HG03064 (cell line): Measurements from ENCODE around the gene CAMKK1.
A peak's percentile ranks its signal among the peaks of the same experiment; 100 is the strongest.
"Not testable (repeated sequence)": the region's sequence is repeated elsewhere in the genome, so short reads cannot be mapped to it uniquely, and the experiment has no call there.

Source experiments
- ATAC-seq: cut with Tn5 transposase; IDR thresholded peaks from one replicate; pipeline ENCODE4 v1.9.1; 2021; ENCODE audit warnings: low read depth; ENCODE audit not compliant: unreplicated experiment

CAMKK1 gene

DNA sequence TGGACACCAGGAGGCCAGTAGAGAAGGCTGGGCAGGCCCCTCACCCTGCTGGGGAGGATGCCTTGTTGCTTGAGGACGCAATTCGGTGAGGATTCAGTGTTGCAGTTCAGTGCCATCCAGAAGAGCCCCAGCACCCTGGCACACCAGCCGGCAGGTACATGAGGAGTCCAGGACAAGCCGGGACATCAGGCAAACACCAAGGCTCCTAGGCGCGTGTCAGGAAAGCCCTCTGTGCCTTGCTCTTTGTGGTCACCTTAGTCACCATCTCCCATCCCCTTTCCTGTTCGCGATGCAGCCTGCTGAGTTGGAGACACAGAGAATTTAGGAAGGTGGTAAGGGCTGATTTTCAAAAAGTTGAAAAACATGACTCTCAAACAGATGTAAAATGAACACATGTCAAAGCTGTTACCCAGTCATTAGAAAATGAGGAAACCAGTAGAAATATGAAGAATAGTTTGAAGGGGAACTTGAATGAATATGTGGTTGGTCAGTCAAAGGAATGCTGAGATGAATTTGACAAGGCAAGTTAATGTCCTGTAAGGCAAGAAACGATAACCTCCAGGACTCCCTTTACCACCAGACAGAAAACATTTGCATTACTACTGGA is 44.5 kb downstream of the CAMKK1 start:
- ATAC-seq: no peak

DNA sequence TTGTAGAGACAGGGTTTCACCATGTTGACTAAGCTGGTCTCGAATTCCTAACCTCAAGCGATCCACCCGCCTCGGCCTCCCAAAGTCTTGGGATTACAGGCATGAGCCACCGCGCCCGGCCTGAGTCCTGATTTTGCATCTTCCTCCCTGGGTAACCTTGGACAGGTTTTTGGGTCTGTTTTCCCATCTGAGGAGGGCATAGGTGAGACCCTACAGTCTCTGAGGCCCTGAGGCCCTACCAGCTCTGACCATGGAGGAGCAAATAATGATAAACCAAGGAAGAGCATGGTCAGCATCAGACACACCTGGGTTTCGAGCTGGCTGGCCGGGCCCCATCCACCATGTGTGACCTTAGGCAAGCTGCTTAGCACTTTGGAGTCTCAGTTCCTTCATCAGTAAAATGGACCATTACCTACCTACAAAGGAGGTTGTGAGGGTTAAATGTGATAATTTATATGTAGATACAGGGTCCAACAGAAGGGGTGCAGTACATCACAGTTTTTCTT is 45.6 kb downstream of the CAMKK1 start:
- ATAC-seq: no peak

DNA sequence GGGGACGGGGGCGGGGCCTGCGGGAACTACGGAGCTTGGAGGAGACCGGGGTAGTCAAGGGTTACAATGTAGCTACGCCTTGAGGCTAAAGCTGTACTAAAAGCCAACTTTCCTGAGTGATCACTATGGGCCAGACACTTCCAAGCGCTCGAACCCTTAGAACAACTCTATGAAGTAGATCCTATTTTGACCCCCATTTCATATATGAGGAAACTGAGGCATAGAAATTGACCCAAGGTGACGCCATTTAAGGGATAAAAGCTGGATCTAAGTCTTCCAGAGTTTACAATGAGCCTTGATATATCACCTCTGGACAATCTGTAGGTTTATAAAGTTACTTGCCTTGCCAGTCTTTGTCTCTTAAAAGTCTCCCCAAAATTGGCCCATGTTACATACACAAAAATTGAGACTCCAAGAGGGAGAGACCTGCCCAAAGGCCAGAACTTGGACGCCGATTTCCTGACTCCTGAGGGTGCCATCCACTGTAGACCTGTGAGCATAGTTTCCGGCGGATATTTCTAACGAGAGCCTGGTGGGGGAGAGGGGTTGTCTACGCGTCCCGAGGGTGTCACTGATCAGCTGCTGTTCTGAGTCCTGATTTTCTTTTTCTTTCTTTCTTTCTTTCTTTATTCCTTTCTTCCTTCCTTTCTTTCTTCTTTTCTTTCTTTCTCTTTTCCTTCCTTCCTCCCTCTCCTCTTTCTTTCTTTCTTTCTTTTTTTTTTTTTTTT is 46.3 kb downstream of the CAMKK1 start:
- no peak for ATAC-seq

DNA sequence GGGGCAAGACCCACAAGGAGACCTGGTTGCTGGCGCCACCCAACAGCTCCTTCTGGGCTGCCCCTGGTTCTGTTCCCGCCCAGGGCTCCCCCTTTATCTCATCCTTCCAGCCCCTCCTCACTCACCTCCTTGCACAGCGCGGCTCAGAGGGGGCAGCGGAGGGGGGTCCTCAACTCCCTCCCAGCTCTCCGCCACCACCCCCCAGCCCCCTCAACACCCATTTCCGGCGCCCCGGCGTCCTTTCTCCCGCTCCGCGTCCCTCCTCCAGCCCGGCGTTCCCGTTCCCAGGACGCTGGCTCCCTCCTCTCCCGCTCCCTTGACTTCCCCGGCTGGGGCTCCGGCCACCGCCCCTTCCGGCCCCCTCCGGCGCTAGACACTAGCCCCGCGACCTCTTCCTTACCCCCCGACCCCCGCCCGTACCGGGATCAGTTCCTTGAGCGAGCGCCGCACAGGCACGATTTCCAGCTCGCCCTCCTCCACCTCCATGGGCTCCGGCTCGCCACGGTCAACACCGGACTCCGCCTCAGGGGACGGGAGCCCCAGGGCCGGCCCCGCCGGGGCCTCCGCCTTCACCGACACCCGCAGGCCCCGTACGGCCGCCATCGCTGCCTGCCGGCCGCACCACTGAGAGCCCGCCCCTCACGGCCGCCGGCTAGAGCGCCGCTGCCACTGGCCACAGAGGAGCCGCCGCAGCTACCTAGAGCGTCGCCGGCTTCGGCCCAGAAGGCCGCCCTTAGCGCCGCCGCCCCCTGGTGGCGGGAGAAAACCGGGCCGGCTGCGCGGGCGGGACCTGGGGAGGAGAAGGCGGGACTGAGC is 47.0 kb downstream of the CAMKK1 start, which contains the start of gene NCBP3:
Gene NCBP3 (minus strand): TSS at position 626 of the 816 bp plus-strand sequence. CDS start 23 bp downstream, at position 603.
- peak; percentile 90 for ATAC-seq

DNA sequence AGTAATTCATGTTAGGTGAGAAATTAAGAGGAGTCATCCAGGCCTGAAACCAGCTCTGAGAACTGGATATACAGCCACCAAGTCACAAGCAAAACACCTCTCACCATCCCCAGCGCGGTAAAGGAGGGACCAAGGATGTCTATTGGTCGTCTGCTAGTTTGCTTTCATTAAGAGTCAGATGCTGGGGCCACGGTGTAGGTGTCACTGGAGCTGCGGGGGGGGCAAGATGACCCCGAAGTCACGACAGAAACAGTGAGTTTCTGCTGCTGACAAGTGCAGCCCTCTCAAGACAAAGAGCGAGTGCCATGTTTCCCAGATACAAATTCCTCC is 47.6 kb downstream of the CAMKK1 start:
- no peak for ATAC-seq

DNA sequence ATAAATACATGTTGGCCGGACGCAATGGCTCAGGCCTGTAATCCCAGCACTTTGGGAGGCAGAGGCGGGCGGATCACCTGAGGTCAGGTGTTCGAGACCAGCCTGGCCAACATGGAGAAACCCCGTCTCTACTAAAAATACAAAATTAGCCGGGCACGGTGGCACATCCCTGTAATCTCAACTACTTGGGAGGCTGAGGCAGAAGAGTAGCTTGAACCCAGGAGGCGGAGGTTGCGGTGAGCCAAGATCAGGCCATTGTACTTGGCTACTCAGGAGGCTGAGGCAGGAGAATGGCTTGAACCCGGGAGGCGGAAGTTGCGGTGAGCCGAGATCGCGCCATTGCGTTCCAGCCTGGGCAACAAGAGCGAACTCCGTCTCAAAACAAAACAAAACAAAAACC is 48.3 kb downstream of the CAMKK1 start:
- ATAC-seq: not testable (repeated sequence)

DNA sequence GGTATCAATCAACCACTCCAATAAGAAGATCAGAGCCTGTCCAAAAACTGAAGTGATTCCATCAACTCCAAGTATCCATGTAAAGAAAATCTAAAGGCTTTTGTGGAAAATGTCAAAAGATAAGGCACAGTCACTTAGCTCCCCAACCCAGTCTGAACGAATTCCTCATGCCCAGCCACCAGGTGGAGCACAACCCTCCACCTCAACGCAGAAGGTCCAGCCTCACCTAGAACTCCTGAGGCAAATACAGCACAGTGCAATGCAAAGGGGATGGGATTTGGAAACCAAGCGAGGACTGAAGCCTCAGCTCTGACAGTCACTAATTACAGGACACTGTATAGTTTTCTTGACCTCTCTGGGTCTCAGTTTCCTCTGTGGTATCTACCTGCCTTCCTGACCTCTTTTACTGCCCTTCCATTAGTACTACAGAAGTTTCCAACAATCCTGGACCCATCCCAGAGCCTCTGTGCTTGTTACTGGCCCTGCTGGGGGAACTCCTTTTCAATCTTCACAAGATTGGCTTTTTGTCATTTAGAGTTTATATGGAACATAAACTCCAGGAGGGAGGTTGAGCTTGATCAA is 48.8 kb downstream of the CAMKK1 start:
- ATAC-seq: no peak

DNA sequence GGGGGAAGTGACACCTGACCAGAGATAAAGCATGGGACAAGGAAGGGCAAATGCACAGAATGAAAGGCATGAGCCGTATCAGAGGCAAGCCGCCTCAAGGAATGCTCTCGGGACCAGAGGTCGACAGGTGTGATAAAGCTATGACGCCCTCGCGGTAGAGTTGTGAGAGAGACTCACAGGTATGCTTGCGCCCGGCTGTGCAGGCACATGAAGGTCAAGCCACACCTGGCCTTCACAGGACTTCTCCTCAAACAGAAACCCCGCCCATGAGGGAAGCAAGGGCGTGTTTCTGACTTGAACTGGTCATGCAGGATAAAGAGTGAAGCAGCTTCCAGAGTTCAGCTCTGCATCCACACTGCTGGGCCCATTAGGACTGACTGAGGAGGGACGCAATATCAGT is 54.6 kb downstream of the CAMKK1 start:
- ATAC-seq: no peak

DNA sequence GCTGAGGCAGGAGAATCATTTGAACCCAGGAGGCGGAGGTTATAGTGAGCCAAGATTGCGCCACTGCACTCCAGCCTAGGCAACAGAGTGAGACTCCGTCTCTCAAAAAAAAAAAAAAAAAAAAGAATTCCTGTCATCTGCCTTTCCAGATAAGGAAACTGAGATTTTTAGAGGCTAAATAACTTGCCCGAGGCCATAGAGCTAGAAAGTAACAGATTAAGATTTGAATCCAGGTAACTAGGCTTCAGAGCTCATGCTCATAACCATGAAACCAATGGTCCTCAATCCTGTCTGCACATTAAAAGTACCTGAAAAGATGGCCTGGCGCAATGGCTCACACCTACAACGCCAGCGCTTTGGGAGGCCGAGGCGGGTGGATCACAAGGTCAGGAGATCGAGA is 56.3 kb downstream of the CAMKK1 start:
- no peak for ATAC-seq

DNA sequence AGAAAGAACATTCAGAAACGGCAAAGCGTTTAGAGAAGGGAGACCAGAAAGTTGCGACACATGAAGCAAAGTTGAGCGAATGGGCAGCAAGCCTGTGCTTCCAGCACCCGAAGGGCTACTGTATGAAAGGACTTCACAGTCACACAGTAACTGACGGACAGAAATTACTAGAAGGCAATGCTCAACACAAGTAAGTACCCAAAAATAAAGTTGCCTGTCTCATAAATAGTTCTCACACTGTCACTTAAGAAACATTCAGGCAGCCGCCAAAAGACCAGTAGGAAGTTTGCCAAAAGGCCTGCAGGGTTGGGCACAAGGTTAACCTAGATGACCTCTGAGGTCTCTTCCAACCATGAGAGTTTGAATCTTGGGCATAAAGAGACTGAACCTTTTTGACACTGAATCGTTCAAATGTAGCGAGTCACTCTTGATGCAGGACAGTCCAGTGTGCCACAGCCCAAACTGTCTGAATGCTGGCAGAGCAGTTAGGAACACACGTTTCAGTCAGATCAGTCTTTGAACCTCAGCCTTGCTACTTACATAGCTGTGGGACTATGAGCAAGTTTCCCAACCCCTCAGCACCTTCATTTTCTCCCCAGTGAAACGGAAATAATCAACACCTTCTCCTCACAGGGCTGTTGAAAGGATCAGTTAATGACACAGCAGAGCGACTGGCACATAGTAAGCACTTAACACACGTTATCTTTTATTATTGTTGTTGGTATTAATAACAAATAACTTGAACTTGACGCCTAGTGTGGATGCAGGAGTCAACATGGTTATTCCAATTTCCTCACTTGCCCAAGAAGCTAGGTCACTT is 57.2 kb downstream of the CAMKK1 start:
- ATAC-seq: no peak

DNA sequence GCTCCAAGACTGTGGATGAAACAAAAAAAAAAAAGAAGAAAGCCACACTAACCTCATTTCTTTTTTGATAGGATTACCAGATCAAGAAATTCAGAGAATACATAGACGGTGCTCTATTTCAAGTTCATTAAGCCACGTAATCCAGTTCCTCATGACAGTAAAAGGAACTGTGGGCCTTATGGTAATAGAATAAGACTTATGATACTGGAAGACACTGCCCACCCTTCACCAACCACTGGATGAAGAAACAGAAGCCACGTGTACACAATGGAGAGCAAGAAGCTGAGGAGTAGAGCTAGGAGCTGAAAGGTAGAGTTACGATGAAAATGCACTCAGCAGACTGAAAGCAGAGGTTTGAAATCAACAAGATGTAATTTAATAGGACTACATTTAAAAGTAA is 58.0 kb downstream of the CAMKK1 start:
- no peak for ATAC-seq

DNA sequence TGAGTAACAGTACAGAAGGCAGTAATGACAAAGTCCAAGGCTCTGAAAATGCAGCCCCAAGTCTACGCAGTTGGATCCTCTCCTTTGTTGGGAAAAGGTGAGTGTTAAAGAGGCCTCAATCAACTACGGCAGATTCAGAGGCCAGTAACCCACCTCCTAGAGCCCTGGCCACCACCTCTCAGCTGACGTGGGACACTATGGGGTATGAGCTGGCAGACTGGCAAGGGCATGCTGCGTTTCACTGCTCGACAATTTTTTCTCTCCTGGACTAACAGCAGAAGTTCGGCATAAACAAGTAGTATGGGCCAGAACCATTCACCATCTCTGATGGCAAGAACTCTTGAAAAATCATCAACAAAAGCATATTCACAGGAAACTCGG is 64.0 kb downstream of the CAMKK1 start:
- ATAC-seq: no peak

DNA sequence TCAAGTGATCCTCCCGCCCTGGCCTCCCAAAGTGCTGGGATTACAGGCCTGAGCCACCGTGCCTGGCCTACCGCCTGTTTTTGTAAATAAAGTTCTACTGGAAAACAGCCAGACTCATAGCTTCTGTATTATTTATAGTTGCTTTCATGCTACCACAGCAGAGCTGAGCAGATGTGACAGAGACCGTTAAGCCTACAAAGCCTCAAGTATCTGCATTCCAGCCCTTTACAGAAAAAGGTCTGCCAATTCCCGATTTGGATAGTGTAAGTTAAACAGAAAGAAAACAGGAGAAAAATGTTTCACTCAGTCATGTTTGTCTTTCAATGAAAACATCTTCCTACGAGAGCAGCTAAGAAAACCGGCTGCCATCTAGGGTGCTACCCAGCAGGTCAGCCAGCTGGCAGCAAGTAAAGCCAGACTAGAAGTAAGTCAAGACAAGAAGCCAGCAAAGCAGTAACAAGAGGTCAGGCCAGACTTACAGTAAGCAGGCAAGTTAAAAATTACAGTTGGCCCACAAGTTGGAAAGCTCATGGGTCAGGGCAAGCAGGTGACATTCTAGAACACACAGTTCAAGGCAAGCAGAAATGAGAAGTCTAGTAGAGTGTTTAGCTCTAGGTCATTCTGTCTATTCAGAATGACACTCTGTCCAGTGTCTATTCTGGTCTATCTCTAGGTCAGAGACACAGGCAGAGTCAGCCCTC is 64.6 kb downstream of the CAMKK1 start:
- no peak for ATAC-seq

DNA sequence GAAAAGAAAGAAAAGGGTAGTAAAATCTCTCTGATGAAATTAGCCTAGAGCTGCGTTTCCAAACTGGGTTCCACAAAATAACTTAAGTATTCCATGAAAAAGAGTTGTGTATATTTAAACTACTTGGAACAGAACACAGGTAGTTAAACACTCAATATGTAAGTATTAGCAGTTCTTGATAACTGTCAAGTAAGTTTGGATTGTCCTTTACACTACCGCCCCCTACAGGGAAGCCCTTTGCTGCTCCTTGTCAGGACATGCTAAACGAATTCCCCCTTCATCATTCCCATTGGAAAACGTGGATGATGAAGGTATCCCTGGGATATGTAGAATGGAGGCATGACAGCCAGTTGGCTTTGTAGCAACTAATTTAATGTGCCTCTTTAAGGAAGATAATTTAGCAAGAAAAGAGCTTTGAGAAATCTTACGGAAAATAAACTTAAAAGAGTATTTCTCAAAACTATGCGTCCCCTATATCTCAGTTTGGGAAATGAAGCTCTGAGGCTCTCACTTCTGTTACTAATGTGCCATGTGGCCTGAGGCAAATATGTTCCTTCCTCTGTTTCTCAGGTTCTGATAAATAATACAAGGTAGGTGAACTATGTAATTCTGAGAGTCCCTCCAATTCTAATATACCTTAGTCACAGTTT is 65.6 kb downstream of the CAMKK1 start:
- no peak for ATAC-seq

DNA sequence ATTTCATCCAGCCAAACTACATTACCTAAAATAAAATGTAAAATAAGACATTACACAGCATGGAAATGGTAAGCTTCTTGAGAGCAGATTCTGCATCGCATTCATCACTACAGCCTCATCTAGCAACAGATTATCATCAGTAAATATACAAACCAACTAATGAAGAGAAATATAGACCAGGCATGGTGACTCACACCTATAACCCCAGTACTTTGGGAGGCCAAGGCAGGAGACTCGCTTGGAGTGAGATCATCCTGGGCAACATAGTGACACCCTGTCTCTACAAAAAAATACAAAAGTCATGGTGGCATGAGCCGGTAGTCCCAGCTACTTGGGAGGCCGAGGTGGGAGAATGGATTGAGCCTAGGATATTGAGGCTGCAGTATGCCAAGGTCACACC is 66.7 kb downstream of the CAMKK1 start:
- ATAC-seq: no peak

DNA sequence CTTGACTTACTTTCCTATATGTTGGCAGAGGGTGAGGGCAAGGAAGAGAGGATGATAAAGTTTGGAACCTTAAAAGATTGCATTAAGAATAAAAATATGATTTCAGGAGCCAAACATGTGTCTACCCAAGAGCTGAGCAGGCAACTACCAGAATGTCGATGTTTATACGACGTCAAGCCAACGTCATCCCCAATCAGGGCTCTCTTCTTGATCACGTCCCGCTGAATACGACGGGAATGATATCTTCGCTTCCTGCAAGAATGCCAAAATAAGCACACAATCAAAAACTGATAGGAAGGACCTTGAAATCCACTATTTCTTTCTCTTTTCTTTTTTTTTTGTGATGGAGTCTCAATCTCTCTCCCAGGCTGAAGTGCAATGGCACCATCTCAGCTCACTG is 71.8 kb downstream of the CAMKK1 start:
- no peak for ATAC-seq

DNA sequence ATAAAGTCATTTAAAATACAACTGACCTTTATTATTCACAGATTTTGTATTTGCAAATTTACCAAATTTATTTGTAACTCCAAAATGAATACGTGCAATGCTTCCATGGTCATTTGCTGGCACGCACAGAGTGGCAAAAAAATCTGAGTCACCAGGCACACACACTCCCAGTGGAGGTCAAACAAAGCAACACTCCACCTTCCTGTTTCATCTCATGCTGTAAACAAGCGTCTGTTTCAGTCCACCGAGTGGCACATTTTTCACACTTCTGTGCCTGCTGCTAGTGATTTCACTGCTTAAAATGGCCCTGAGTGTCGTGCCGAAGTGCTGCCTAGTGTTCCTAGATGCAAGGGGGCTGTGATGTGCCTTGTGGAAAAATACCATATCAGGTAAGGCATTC is 74.1 kb downstream of the CAMKK1 start:
- no peak for ATAC-seq

DNA sequence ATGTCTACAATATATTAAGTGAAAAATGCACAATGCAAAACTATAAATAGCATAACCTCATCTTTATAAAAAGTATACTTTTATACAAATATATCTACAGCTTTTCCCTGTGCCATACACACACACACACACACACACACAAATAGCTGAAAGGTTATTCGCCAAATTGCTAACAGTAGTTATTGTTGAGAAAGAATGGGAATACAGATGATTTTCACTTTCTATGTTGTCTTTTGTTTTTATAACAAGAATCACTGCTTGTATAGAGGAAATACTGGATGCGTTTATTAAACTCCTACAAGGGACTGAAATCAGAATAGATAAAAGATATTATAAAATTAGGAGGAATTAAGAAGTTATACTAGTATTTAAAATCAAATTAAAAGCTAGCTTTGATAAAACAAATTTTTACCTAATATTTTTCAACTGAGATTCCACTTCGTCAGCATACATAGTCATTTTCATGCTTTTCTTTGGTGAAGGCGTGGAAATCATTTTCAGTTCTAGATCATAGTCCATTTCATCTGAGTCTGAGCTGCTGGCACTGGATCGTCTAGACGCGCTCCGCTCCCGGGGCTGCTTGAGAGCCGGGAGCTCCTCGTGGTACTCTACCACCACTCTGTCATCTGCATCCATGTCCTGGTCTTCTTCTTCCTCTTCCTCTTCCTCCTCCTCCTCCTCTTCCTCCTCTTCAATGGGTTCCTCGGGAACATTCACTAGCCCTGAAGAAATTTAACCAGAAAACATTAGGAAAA is 74.8 kb downstream of the CAMKK1 start:
- ATAC-seq: no peak

DNA sequence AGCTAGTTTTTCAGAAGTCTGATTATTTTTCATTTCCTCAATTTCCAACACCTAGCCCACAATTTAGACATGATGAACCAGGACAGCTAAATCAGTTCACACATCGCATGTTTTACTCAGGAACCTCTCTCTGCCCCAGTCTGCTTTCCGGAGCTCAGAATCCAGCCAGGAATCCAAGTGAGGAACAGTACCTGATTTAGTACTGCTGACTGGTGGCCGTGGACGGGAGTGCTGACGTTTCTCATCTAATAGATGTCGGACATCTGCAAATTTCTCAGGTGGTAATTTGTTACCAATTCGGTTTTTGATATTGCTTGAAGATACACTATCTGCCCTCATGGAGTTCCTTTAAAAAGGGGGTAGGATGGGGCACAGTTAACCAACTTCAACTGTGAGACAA is 76.9 kb downstream of the CAMKK1 start:
- no peak for ATAC-seq
